Measurements from ENCODE around the gene C3orf22.

Gene C3orf22

GRCh38 chr3:126517986-126518778 lies 40.5 kb downstream of the C3orf22 start:
- Histone ChIP-seq H3K27ac (replicated peaks) (no peak overlapping the region), H3K4me3 (replicated peaks; ENCODE audit: insufficient read depth, low read length) (no peak overlapping the region), H3K27me3 (ENCODE audit: insufficient read depth, poor library complexity, severe bottlenecking) (no peaks in the 10 kb centered on the region)
- no peak for DNase-seq (ENCODE audit: low read depth in 1 of 2, low spot score in 1 of 2)
- no peak for TF ChIP-seq POLR2AphosphoS5 (IDR thresholded peaks at IDR 0.05; ENCODE audit: low read depth)
- no peak for TF ChIP-seq GABPA (IDR thresholded peaks at IDR 0.05; ENCODE audit: low read depth)
- TF ChIP-seq REST (IDR thresholded peaks at IDR 0.05; ENCODE audit: insufficient replicate concordance, low read depth): no peak

- Histone ChIP-seq H3K27me3 (ENCODE audit: insufficient read depth, poor library complexity, severe bottlenecking) (no peaks in the 10 kb centered on the region), H3K27ac (replicated peaks) (no peak within 1 kb of the TSS), H3K4me3 (replicated peaks; ENCODE audit: insufficient read depth, low read length) (no peak within 1 kb of the TSS)
- TF ChIP-seq POLR2AphosphoS5 (IDR thresholded peaks at IDR 0.05; ENCODE audit: low read depth): no peak
- TF ChIP-seq GABPA (IDR thresholded peaks at IDR 0.05; ENCODE audit: low read depth): no peak
- TF ChIP-seq SPI1 (IDR thresholded peaks at IDR 0.05; ENCODE audit: borderline replicate concordance, low read depth): no peak
- TF ChIP-seq CTCF (IDR thresholded peaks at IDR 0.05; ENCODE audit: insufficient read depth, low read length): no peak
- TF ChIP-seq REST (IDR thresholded peaks at IDR 0.05; ENCODE audit: insufficient replicate concordance, low read depth): no peak
- DNase-seq (ENCODE audit: low read depth in 1 of 2, low spot score in 1 of 2): no peak
These were observed 41.3 kb downstream of the C3orf22 start, which contains the start of gene UROC1 for GRCh38 chr3:126517291-126517951. Gene UROC1 (minus strand): TSS chr3:126517773. CDS start chr3:126517719, 54 bp downstream.

GRCh38 chr3:126516936-126517290 lies 41.8 kb downstream of the C3orf22 start:
- H3K4me3 ChIP-seq (replicated peaks; ENCODE audit: insufficient read depth, low read length): no peak overlapping the region
- H3K27ac ChIP-seq (replicated peaks): no peak overlapping the region
- H3K27me3 ChIP-seq (ENCODE audit: insufficient read depth, poor library complexity, severe bottlenecking): no peaks in the 10 kb centered on the region
- DNase-seq (ENCODE audit: low read depth in 1 of 2, low spot score in 1 of 2): no peak
- TF ChIP-seq CTCF (IDR thresholded peaks at IDR 0.05; ENCODE audit: insufficient read depth, low read length): no peak
- no peak for TF ChIP-seq SPI1 (IDR thresholded peaks at IDR 0.05; ENCODE audit: borderline replicate concordance, low read depth)

GRCh38 chr3:126516152-126516935 lies 42.4 kb downstream of the C3orf22 start:
- no peaks in the 10 kb centered on the region for H3K27me3 ChIP-seq (ENCODE audit: insufficient read depth, poor library complexity, severe bottlenecking)
- H3K4me3 ChIP-seq (replicated peaks; ENCODE audit: insufficient read depth, low read length): no peak overlapping the region
- TF ChIP-seq REST (IDR thresholded peaks at IDR 0.05; ENCODE audit: insufficient replicate concordance, low read depth) (no peak), POLR2AphosphoS5 (IDR thresholded peaks at IDR 0.05; ENCODE audit: low read depth) (no peak), CTCF (IDR thresholded peaks at IDR 0.05; ENCODE audit: insufficient read depth, low read length) (no peak), SPI1 (IDR thresholded peaks at IDR 0.05; ENCODE audit: borderline replicate concordance, low read depth) (no peak), GABPA (IDR thresholded peaks at IDR 0.05; ENCODE audit: low read depth) (no peak)
- no peak for DNase-seq (ENCODE audit: low read depth in 1 of 2, low spot score in 1 of 2)
- H3K27ac ChIP-seq (replicated peaks): no peak overlapping the region
